Gastrocnemius medialis (tissue), 4 donors: ENCODE measurements around the gene UBXN2A.

ENCODE experiments used
- CTCF ChIP-seq, 5 experiments: fragments of 450-650 bp in 3 of 5; fragments of 200-600 bp in 2 of 5; sonication (generic) in 2 of 5; IDR thresholded peaks in 4 of 5; conservative IDR thresholded peaks in 1 of 5; 1 replicate in 4 of 5; 2 replicates in 1 of 5; pipeline ENCODE4 v1.5.1; 2016 to 2019; ENCODE audit warnings: antibody characterized with exemption in 5 of 5, mild to moderate bottlenecking in 3 of 5, moderate library complexity in 3 of 5
- POLR2A ChIP-seq, 2 donors: fragments of 450-650 bp; IDR thresholded peaks; one replicate each; pipeline ENCODE4 v1.6.1; 2017; ENCODE audit warnings: antibody characterized with exemption in 2 of 2, mild to moderate bottlenecking in 2 of 2, moderate library complexity in 2 of 2

- TF ChIP-seq CTCF (IDR thresholded peaks at IDR 0.05 in 4 of 5, conservative IDR thresholded peaks at IDR 0.05 in 1 of 5) = no peak
- TF ChIP-seq POLR2A (IDR thresholded peaks at IDR 0.05) = no peak
Measured at GRCh38 chr2:23916727-23917405, 23.4 kb upstream of the UBXN2A start.
